T-helper 1 cell (primary cell): Measurements from ENCODE around the gene ICE2.
"Not testable (repeated sequence)": the region's sequence is repeated elsewhere in the genome, so short reads cannot be mapped to it uniquely, and the experiment has no call there.

ENCODE experiments used
- DNase-seq, 5 donors: peaks; one replicate each; pipeline ENCODE4 v3.0.0-alpha.2; 2012 to 2020

Gene ICE2

DNA sequence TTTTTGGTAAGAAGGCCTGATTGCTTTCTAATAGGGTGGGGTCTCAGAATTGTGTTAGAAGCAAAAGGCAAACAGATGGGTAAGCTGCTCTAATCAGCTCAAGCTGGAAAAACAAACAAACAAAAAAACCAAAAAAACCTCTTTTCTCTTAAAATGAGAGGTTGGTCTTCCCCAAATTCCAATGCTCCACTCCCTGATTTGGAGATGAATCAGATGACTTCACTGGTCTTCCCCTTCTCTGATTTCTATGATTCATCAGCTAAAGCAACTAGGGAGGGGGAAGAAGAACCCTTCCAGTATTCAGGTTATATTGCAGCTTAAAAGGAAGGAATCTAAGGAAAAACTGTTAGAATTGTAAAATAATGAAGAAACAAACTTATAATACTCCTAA is 71.5 kb downstream of the ICE2 start:
- no peak for DNase-seq

DNA sequence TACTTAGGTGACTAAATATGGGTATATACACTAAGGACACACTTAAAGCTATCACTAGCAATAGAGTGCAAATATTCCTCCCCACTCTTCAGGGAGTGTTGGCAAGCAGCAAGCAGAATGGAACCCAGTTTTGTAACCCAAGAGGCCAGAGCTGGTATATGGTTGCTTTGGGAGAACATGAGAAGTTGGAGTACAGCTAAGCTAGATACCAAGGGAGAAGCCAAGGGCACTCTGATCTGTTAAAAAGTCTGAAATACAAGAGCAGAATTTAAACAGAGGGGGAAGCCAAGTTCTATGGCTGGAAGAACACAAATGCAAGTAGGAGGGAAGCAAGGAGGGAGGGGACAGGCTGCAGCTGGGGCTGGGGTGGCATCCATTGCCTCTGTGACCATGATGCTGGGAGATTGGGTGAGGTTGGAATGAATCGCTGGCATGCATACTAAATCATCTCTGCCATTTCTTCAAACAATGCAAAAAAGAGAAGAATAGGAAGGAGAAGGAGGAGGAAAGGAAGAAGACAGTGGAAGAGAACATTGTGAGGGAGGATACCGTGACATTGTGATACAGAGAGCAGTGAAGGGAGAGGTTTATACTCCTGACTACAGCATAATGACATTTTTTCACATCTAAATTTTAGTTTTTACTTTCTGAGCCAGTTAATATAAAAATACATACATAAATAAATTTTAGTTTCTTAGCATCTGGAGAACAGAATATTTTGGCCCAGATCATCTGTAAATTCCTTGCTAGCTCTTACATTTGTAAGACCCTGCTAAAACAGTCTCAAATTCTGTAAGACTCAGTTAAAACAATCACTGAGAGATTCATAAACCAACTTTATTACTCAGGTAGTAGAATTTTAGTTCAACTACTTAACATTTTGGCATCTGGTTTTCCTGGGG is 72.2 kb downstream of the ICE2 start:
- DNase-seq = no peak

DNA sequence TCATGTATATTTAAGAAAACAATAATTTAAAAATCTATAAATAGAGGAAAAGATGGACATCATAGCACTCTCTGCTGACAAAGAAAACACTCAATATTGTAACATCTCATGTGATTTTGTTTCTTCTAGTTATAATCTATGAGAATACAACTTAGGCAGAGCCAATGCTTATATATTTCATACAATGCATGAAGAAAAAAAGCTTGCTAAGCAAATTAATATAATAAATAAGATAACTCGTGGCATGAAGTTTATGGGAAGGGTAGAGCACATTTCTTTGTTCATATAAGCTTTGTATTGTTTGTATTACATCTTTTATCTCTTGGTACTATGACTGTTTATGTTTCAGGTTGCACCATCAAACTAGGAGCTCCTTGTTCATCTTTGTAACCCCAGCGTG is 73.5 kb downstream of the ICE2 start:
- DNase-seq = no peak

DNA sequence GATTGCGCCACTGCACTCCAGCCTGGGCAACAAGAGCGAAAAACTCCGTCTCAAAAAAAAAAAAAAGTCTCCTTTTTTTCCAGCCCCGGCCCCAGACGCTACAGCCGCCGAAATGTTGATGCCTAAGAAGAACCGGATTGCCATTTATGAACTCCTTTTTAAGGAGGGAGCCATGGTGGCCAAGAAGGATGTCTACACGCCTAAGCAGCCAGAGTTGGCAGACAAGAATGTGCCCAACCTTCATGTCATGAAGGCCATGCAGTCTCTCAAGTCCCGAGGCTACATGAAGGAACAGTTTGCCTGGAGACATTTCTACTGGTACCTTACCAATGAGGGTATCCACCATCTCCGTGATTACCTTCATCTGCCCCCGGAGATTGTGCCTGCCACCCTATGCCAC is 74.6 kb downstream of the ICE2 start:
- not testable (repeated sequence) for DNase-seq

DNA sequence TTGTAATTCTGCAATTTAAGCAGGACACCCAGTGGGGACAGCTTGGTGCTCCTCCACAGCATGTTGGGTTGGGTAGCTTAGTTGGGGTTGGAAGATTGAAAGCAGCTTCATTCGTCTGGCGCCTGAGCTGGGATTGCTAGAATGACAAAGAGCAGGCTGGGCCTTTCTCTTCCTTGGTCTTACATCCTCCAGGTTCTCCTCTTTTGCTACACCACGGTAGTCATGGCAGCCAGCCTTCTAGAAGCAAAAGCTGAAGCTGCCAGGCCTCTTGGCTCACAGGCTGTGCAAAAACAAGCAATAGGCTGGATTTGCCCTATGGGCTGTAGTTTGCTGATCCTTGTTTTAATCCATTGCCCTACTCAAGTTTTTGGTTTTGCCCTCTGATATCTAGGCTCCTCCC is 78.0 kb downstream of the ICE2 start:
- no peak for DNase-seq

DNA sequence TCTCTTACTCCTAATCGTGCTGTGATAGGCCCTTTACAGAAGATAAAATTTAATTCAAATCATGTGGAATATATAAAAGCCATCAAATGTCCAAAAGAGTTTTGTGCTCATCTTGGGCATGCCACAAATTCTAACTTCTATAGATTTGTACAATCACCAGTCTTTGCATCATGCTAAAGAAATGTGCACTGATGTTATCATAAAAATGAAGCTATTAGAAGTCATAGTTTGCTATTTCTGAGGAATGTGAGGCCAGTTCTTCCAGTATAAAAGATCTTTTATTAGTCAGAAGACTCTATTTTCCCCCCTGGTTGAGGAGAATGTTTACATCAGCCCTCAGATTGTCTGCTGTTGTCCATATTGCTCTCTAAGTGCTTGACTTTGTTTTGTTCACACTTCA is 79.0 kb downstream of the ICE2 start:
- DNase-seq = no peak

DNA sequence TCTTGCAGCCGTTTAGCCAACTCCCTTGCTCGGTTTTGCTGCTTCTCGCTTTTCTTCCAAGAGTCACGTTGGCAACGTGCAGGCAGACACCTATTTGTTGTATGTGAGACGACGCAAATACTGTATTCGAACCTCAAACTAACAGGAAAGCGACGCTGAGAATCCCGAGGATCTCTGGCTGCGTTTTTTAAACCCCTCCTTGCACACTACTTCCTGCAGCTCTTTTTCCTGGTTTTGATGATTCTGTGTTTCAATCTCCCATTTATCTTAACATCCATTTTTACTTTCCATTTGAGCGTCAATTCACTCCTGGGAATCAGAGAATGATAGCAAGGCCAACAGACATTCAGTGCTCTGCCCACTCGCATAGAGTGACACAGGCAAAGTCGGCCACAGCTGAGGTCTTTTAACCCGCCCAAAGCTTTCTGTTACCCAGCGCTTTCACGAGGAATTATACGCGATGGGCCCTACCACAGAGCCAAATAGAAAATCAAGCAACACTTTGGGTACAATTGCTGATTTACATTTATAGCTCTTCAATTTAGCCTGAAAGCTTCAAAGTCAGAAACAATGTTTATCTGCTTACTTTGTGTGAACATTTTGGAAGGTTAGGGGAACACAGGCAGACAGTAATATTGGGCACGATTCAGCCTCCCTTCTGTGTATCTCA is 79.6 kb downstream of the ICE2 start:
- DNase-seq = no peak

DNA sequence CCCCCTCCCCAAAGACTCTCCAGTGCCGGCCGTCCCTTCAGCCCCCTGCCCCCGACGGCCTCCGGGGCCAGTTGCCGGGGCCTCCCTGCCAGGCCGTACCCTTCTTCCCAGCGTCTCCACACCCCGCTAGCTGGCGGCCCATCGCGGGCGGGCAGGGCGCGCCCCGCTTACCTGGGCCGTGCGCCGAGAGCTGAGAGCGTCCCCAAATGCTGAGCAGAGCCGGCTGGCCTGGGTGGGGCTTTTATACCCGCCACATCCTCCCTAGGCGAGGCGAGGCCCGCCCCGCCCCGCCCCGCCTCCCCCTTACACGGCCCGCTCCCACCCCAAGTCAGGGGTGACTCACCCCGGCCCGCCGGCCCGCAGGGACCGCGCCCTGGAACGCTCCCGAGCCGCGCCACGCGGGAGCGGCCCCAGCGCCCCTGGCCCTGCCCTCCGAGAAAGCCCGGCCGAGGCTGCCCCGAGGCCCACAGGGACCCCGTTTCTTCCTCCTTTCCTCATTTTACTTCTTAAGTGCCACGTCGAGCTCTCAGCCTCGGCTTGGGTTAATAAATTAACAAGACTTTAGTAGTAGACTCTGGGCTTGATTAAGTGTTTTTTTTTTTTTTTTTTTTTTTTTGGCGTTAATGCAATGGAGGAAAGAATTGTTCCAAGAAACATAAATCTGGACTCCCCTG is 81.0 kb downstream of the ICE2 start, which contains the start of gene ANXA2:
Gene ANXA2 (minus strand): TSS at position 215 of the 674 bp plus-strand sequence. CDS start 11,911 bp downstream, outside the sequence.
- peak; percentile 77 to 93 (median 80) for DNase-seq

DNA sequence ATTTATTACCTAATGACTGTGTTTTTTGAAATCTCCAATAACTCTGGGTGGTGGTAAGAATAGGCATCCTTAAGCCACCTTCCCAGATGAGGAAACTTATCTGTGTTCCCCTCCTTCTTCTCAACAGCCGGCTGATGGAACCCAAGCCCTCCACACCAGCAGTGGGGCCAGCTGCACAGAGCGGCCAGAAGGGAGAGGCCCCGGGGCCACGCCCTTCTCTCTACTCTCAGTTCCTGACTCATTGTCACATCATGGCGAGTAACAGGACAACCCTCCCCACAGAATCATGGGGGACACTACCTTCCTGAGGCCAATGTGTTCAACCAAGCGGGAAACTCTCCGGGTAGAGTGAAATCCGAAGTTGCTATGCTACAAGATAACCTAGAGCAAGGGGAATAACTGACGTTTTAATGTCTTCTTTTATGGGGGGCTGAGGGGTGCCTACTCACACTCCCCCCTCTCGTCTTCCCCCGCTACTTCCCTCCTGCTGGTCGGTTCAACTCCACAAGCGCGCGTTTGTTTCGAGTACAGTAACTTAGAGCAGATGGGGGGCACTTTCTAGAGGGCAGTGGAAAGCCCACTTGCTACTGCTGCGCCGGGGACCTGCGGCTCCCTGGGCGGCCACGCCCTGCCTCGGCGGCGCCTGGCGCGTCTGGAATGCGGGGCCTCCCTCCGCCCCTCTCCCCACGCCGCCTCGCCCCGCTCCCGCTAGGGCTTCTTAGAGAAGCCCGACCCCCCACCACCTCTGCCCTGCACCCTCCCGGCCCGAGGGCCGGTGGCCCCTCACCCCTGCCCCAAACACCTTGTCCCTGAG is 81.8 kb downstream of the ICE2 start:
- DNase-seq = peak; percentile 15 to 73 (median 21)

DNA sequence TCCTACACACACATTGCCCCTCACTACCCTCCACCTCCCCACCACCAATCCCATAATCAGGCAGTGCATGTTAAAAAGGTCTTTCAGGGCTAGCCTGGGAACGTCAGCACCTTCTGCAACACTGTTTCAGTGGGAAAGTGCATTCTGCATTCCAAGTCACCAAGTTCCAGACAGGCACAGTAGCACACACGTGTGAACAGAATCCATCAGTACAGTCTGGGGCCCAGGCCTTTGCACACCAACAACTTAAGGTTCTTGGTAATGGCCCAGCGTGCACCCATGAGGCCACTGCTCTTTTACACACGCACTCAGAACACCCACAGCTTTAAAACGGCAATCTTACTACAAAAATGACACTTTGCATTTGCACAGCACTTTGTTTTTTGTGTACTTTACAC is 82.4 kb downstream of the ICE2 start:
- no peak for DNase-seq

DNA sequence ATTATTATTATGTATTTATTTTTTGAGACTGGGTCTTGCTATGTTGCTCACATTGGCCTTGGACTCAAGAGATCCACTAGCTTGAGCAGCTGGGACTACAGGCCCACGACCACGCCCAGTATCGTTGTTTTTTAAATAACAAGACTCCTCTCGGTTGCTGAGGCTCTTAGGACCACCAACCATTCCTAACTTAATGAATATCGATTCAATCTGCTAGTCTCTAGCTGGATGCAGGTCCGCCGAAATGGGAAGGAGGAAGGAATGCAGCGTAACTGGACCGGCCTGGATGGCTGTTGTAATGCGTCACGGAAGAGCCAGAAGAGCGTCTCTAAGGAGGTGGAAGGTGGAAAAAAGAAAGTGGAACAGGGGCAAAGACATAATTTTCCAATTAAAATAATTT is 82.8 kb downstream of the ICE2 start:
- DNase-seq = no peak

DNA sequence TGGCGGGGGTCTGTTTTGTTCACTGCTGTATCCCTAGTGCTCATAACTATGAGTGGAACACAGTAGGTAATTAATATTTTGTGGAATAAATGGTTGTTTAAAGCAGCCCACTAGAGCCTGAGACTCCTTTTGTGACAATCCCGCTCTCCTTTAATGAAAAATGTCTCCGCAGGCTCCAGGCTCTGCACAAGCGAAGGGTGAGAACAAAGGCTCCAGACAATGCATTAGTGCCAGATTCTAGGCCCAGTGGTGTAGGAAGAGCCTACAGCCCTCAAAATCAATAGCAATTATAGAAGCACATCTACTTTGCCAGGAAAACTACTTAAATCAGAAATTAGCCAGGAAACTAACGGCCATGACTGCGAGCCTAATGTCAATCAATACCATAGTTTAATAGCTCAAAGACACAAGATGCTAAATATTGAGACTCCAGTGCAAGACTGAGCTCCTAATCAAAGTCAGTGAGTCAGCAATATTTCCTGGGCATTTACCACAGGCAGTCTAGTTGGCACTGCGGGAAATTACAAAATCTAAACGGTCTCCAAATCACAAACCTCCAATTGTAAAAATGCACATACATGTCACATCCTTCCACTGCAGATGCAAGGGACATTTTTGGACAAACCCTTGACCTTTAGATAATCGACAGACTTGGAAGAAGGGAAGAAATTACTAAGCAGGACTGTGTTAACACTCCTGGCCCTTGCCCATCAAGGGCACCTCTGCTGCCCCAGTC is 83.5 kb downstream of the ICE2 start:
- no peak for DNase-seq

DNA sequence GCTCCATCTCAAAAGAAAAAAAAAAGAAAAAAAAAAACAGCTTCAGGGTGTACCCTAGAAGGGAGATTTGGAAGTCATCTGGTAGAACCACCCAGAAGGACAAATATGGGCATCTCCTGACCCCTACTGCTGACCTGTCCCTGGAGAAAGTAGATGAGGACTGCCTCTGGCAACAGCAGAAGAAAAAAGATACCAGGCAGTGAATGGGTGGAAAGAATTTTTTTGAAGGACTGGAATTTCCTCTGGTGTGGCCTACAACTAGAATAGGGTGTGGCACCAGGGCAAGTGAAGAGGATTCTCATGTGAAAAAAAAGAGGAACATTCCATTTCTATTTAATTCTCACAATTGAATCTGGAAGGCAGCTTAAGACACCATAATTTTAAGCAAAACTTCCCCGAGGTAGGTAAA is 84.2 kb downstream of the ICE2 start:
- no peak for DNase-seq

DNA sequence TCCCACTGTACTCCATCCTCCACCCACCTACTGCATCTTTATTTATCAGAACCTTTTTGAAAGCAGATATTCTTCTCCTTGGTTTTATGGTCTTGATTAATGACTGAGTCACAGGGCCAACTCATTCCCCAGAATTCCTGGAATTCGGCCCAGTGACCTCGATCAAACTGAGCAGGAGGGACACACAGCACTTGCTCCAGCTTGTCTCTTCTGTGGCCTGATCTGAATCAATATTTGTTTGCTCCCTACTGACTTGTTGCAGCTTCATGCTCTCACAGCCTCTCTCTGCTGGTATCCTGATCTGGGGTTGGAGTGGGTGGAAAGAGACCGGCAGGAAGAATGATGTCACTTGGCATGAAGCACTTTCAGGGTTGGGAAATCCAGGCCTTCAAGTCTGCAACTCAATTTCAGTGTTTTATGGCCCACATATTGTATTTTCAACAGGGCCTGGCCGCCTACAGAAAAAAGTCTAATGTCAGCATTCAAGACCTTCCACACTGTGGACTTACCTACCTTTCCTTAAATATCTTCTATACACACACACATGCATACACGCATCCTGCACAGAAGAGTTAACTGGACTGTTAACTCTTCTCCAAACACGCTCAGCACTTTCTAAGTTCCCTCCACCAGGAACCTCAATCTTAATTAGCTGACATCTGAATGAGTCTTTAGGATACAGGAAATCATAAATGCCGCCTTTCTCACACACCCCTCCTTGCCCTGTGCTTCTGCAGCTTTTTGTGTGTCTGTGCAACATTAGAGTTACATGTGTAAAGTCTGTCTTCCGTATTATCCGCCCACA is 85.8 kb downstream of the ICE2 start:
- no peak for DNase-seq

DNA sequence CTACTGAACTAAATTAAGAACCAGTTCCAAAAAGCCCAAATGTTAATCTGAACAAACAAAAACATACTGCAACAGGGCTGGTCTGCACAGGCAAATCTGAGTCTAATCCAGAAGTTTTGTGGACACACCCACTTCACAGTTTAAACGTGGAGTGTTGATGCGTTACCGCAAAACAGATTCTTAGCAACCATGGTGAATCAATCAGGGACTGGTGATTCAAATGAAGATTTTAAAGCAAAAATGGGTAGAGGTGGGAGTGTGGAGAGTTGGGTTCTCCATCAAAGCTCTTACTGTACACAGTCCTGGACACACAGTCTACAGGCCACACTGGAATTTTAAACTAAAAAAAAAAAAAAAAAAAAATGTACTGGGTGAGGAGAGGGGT is 86.3 kb downstream of the ICE2 start:
- peak in 1 of 5 donors; percentile 77 for DNase-seq

DNA sequence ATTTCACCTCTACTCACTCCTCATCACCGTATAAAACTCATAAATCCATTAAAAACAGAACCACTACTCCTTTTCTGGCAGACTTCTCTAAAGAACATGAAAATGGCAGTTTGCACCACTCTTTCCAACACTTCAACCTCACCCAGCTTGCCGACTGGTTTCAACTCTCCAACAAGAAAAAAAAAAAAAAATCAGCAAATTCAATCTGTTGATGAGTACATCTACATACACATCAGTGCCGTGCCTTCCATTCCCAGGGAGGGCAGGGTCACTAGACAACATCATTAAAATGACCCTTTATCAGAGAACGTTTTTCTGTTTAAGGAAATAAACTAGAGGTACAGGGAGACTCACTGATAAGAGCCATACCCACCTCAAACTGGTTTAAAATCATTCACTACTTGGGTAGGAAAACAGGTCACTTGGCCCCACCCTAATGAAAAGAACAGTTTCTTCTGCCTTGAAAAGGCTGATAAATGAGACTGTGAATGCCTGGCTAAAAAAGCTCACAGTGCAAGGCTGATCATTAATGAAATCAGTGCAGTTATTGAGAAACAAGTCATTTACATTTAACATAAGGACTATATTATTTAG is 87.1 kb downstream of the ICE2 start:
- DNase-seq = no peak

DNA sequence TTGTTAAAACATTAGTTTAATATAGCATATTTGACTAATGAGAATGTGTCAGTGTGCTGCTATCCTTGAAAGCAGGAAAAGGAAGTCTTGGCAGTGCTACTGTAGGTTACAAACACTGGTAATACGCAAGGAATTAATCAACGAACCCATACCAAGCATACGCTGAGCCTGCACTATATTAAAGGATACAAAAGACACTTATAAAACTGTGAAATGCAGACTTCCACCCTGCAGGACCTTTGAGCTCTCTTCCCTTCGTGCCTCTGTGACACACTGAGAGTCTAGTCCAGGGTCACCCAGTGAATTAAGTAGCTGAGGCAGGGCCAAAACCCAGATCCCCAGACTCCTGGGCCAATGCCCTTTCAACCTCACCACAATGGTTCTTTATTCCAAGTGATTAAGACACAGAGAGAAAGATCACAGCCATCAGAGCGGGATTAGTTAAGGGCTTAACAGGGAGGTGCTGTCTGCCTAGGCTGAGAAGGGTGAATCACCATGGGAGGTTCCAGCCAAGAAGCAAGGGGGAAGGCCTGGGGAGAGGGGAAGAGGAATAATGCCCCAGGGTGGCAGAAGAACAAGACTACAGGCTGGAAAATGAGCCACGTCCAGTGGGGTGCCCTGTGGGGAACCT is 88.0 kb downstream of the ICE2 start:
- no peak for DNase-seq

DNA sequence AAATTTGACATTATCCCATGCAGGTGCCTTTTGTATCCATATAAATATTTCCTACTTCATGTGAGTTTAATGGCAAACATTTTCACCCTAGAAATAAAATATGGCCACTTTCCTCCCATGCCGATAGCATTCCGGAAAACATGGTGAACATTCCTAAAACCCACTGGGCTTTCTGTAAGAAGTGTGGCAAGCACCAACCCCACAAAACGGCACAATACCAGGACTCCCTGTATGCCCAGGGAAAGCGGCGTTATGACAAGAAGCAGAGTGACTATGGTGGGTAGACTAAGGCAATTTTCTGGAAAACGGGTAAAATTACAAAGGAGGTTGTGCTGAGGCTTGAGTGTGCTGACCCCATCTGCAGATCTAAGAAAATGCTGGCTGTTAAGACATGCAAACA is 88.7 kb downstream of the ICE2 start:
- DNase-seq = no peak

DNA sequence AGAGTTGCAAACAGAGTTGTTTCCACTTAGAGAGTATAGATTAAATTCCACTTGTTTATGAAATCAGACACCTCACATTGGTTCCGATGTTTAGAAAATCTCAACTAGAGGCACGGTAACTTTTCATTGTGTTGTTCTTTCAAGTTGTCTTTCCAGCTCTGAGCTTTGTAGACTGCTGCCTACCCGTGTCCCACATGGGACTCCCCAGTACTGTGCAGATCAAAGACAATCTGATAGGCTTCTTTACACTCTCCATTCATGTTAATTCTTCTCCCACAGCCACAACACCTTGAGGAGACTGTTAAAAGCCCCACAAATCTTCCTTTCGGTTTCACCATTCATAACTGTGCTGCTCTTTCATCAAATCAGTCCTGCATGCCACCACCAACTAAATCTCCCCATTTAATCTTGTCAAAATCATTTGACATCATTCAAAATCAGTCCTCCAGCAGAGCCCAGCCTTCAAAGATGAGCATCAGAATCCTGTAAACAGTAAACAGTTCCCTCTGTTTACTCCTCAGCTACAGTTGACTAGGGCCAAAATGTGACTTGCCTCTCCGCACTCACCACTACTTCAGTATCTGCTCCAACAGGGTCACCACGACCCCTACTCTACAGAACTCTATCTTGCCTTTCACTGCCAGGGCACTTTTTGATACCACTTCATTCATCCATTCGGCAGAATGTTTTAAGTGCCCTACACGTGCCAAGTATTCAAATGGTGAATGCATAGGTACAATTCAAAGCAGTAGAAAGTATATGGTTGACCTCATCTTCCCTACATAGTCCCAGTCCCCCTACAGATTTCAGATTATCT is 89.5 kb downstream of the ICE2 start:
- DNase-seq = peak in 3 of 5 donors; percentile 11 to 78 (median 12)
